OCI-LY3 (cell line): Measurements from ENCODE around the gene ERBB3.

Experiments
- H2AFZ ChIP-seq: fragments of 200-600, 300-600 bp; shearing (Covaris generic); 2 replicates; pipeline ENCODE4 v1.6.0; 2014; ENCODE audit warnings: antibody characterized with exemption, low read depth, low read length
- H3K27ac ChIP-seq: fragments of 200-600, 300-600 bp; sonication (generic); 2 replicates; pipeline ENCODE4 v1.5.1; 2014; ENCODE audit warnings: mild to moderate bottlenecking, low read length, moderate library complexity, mixed read lengths
- H3K27me3 ChIP-seq: fragments of 200-600, 300-600 bp; sonication (generic); 2 replicates; pipeline ENCODE4 v1.6.1; 2014; ENCODE audit warnings: low read depth, low read length, mixed read lengths
- H3K36me3 ChIP-seq: fragments of 200-600, 300-600 bp; sonication (generic); replicated peaks from 2 replicates; pipeline ENCODE3; 2014; ENCODE audit warnings: low read depth, low read length, mixed read lengths
- H3K4me1 ChIP-seq: fragments of 300-600, 200-600 bp; sonication (generic); 2 replicates; pipeline ENCODE4 v1.6.1; 2014; ENCODE audit warnings: low read length, mixed read lengths
- H3K4me2 ChIP-seq: fragments of 200-600, 300-600 bp; sonication (generic); 2 replicates; pipeline ENCODE4 v1.6.1; 2014; ENCODE audit warnings: low read length, mixed read lengths
- H3K4me3 ChIP-seq: fragments of 300-600, 200-600 bp; sonication (generic); 2 replicates; pipeline ENCODE4 v1.5.1; 2014; ENCODE audit warnings: antibody characterized with exemption, mild to moderate bottlenecking, low read length, moderate library complexity
- H3K79me2 ChIP-seq: fragments of 300-600, 200-600 bp; shearing (Covaris generic); 2 replicates; pipeline ENCODE4 v1.6.1; 2014; ENCODE audit warnings: mild to moderate bottlenecking, low read length, mixed read lengths
- H3K9ac ChIP-seq: fragments of 300-600, 200-600 bp; shearing (Covaris generic); 2 replicates; pipeline ENCODE4 v1.6.0; 2014; ENCODE audit warnings: mild to moderate bottlenecking, low read length, moderate library complexity
- H3K9me3 ChIP-seq: fragments of 200-600, 300-600 bp; shearing (Covaris generic); 2 replicates; pipeline ENCODE4 v1.6.1; 2014; ENCODE audit warnings: low read length, mixed read lengths; ENCODE audit not compliant: insufficient read depth
- H4K20me1 ChIP-seq: fragments of 200-600, 300-600 bp; sonication (generic); 2 replicates; pipeline ENCODE4 v1.6.1; 2016; ENCODE audit warnings: low read length, mixed read lengths; ENCODE audit not compliant: insufficient read depth
- CTCF ChIP-seq: fragments of 200-600, 300-600 bp; sonication (generic); IDR thresholded peaks from 2 replicates; pipeline ENCODE4 v1.5.1; 2014; ENCODE audit warnings: antibody characterized with exemption, low read length, low read depth
- EZH2phosphoT487 ChIP-seq: fragments of 200-600 bp; shearing (Covaris generic); IDR thresholded peaks from 2 replicates; pipeline ENCODE4 v1.6.1; 2018; ENCODE audit warnings: antibody characterized with exemption, mixed run types, low read depth

Gene ERBB3

GRCh38 chr12:56127888-56128669, 48.1 kb downstream of the ERBB3 start, which contains the start of gene ESYT1:
TSS of gene ESYT1 (plus strand) at chr12:56128267. CDS start at chr12:56128320, 53 bp downstream.
- TF ChIP-seq CTCF: no peak
- TF ChIP-seq EZH2phosphoT487: no peak
- Histone ChIP-seq H3K4me2 (peak within 1 kb of the TSS; percentile 96), H2AFZ (peak within 1 kb of the TSS; percentile 49; the same call in 1 of the 2 replicates), H3K79me2 (peaks cover 11% of the 10 kb centered on the region), H3K27me3 (no peaks in the 10 kb centered on the region), H3K36me3 (peaks cover 24% of the 10 kb centered on the region), H3K4me3 (peak within 1 kb of the TSS; percentile 97), H4K20me1 (no peaks in the 10 kb centered on the region), H3K9me3 (no peaks in the 10 kb centered on the region), H3K27ac (peak within 1 kb of the TSS; percentile 97), H3K9ac (peak within 1 kb of the TSS; percentile 94), H3K4me1 (peaks cover 29% of the 10 kb centered on the region)

GRCh38 chr12:56128670-56129205, 48.8 kb downstream of the ERBB3 start:
- Histone ChIP-seq H3K4me2 (peak overlapping the region; percentile 86), H3K9me3 (no peaks in the 10 kb centered on the region), H3K27me3 (no peaks in the 10 kb centered on the region), H3K79me2 (peaks cover 11% of the 10 kb centered on the region), H3K9ac (peak overlapping the region; percentile 94), H3K4me3 (peak overlapping the region; percentile 97), H3K27ac (peak overlapping the region; percentile 55; the same call in 1 of the 2 replicates), H3K36me3 (peaks cover 30% of the 10 kb centered on the region), H2AFZ (0 out of 2 replicates have a peak overlapping the region, but pooled peaks have one; percentile 49), H3K4me1 (peaks cover 29% of the 10 kb centered on the region), H4K20me1 (no peaks in the 10 kb centered on the region)
- TF ChIP-seq CTCF (no peak), EZH2phosphoT487 (no peak)

- no peaks in the 10 kb centered on the region for H4K20me1 ChIP-seq
- peak overlapping the region; percentile 94 for H3K9ac ChIP-seq
- H3K27me3 ChIP-seq: no peaks in the 10 kb centered on the region
- peaks cover 11% of the 10 kb centered on the region for H3K79me2 ChIP-seq
- H2AFZ ChIP-seq: no peak overlapping the region
- H3K9me3 ChIP-seq: no peaks in the 10 kb centered on the region
- peak overlapping the region; percentile 86 for H3K4me2 ChIP-seq
- peaks cover 29% of the 10 kb centered on the region for H3K4me1 ChIP-seq
- TF ChIP-seq CTCF (no peak), EZH2phosphoT487 (no peak)
- H3K4me3 ChIP-seq: peak overlapping the region; percentile 97
- H3K27ac ChIP-seq: no peak overlapping the region
- H3K36me3 ChIP-seq: peaks cover 37% of the 10 kb centered on the region
These were observed 49.4 kb downstream of the ERBB3 start for GRCh38 chr12:56129206-56129941.
